HG03066 (cell line): ENCODE results near the gene UBE2N.
A peak's percentile ranks its signal among the peaks of the same experiment; 100 is the strongest.
"Not testable (repeated sequence)": the region's sequence is repeated elsewhere in the genome, so short reads cannot be mapped to it uniquely, and the experiment has no call there.

Experiments used
- ATAC-seq: cut with Tn5 transposase; IDR thresholded peaks from one replicate; pipeline ENCODE4 v1.9.1; 2021; ENCODE audit warnings: low read depth; ENCODE audit not compliant: unreplicated experiment

UBE2N gene

DNA sequence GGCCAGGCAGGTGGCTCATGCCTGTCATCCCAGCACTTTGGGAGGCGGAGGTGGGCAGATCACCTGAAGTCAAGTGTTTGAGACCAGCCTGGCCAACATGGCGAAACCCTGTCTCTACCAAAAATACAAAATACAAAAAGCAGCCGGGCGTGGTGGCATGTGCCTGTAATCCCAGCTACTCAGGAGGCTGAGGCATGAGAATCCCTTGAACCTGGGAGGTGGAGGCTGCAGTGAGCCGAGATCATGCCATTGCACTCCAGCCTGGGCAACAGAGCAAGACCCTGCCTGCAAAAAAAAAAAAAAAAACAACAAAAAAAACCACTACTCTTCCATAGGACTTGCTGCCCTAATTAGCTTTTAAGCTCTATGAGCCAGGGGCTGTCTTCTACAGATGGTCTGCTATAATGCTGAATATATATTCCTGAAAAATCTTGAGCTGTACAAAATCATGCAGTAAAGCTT, 59.7 kb downstream of the UBE2N start:
- not testable (repeated sequence) for ATAC-seq

DNA sequence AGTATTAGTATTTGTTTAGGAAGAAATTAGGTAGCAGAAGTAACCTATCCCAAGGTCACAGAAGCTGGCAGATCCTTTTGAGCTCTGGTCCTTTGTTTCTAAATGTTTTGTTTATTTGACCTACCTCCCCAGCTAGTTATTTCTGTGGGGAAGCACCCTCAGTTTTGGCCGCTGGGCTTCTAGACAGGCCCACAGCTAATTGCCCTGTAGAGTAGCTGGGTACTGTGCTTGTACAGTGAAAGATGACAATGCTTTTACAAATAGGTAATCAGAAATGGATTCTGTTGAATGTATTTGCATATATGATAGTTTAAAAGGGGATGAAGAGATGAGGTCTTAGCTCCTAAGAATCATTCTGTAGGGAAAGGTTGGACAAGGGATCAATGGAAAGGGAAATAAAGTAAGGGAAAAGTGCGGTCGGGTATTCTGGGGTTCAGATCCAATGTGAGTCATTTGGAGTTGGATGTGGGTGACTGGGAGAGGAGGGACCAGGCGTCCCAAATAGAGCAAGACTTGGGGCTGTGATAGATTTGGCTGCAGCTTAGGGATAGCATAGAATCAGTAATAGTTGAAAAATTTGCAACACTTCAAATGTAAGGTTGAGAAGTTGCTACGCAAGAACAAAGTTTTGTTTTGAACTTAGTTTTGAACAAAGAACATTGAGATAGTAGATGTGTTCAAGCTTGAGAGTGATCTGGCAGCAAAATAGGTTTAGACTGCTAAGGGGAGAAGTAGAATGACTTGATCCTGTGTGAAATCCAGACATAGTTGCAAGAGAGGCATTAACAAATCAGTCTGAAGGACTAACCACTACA, 60.4 kb downstream of the UBE2N start:
- ATAC-seq, result no peak

DNA sequence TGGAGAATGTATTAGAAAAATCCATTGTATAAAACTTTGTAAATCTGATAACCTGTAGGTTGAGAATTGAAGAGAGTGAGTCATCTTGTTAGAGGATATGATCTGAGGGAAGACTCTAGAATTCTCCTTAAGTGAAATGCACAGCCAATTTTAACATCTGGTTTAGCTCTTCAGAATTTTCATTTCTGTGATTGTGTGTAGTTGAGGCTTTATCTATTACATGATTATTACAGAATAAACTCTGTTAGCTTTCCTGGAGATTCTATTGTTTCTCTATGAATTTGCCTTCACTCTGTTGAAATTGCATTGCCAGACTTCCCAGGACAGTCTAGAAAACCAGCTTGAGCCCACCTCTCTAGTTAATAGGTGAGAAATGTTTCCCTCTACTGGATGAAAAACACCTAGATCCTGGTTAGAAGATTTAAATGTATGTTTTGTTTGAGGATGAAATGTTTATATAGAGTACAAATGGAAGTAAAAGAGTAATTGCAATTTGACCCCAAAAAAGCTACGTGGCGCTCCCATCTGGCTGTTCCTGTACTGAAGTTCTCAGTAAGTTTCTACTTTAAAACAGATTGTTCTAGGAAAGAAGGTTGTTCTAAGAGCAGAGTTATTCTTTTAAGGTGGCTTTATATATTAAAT, 61.1 kb downstream of the UBE2N start:
- no peak for ATAC-seq

- no peak for ATAC-seq
These were observed 61.8 kb downstream of the UBE2N start for GRCh38 chr12:93379981-93380361.

DNA sequence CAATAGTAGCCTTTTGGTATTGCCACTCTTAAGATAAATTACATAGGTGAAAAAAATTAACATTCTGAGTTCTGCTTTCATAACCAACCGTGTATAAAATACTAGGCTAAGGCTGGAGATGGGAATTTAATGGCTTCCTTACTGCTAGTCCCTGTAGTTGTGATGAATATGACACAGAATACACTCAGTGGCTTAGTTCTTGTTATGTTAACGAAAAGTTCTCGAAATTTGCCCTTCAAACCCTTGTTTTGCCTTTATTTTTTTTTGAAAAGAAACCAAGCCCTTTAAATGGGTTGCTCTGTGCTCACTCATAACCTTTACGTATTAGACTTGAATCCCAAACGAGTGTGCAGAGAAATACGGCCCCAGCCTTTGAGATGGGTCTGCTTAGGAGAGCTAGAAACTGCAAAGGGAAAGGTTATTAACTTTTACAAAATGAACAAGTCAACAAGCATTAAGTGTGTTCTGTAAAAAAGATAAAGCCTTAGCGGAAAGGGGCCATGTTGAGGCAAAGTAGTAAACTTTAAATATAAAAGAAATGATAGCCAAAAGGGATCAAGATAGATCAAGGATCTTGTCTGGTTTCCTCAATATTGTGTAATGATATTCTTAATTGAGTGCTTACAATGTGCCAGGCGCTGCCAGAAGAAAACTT, 62.3 kb downstream of the UBE2N start:
- no peak for ATAC-seq

DNA sequence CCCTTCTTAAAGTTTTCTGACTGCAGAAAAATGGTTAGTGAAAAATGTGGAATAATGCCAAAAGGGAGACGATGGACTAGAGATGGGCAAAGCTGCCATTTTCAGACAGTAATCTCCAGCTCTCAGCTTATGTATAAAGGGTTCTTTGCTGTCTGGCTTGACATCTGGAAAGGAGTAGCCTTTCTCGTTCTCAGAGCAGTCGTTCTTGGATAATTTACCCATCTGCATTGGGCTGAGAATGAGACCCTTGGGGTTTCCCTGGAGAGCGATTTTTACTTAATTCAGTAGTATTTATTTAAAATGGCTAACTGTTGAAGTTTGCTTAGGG, 62.8 kb downstream of the UBE2N start:
- ATAC-seq, result no peak

DNA sequence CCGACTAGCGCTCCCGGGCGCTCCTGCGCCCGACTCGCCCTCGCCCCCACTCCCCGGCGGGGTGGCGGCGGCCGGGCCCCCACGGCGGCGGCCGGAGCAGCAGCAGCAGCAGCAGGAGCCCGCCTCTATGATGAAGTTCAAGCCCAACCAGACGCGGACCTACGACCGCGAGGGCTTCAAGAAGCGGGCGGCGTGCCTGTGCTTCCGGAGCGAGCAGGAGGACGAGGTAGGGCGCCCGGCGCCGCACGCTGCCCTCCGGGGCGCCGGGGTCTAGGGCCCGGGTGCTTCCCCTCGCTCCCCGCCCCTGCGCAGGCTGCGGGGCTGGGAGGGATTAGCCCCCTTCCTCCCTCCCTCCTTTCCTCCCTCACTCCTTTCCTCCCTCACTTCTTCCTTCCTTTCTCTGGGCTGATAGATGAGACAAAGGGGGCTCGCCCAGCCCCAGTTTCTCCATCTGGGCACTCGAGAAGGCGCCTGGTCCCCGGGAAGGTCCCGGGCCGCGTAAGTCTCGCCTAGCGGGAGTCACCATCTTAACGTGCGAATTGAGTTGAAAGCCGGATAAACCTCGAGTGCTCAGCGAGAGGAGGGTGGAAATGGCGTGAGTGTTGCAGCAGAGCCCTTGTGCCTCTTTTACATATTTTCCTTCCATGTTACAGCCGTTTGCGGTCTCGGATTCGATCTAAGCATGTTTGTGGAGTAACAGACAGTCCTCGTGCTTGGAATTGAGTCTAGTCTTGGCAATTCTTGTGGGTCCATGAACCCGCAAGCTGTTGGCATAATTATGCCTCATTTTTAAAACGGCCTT, 63.4 kb downstream of the UBE2N start:
- peak; percentile 30 for ATAC-seq

DNA sequence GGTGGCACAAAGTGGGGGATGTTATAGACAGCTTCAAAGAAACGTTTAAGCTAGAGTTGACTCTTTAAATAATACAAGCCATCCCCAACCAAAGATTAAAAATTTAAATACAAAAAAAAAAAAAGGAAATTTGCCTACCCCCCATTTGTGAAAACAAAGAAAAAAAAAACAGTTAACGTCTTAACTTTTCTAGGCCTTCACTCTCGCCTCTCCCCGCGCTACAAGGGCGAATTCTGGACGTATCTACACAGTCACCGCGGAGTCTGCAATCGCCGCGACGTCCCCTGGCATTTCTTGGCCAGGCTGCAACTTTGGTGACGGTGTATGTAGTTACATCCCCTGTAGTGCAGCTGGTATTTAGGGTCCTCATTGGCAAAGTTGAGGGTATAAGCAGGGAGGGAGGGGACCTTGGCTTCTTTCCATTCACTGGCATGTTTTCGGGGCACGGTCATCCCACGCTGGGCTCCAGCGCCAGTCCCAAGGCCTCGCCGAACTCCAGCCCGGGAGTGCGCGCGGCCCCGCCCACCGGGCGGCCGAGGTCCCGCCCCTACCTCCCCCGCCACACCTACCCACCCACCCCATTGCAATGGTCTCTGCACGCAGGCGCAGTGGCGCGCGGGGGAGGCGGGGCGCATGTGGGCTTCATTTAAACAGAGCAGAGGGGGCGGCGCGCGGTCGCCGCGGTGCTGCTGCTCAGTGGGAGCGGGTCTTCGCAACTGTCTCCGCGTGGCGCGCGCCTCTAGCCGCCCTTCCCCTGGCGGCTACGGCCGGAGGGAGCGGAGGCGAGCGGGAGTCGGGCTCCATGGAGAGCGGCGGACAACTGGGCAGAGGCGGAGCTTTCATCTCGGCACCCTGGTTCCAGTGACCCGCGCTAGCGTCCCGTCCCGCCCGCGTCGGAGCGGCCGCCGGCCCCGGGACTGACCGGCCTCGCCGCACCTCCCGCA, 64.2 kb downstream of the UBE2N start, which contains the start of gene NUDT4:
Gene NUDT4, plus strand, starts transcription at position 674 of the 944 bp plus-strand sequence. CDS start 398 bp downstream, outside the sequence.
- ATAC-seq, result peak; percentile 59

GRCh38 chr12:93376436-93377251, 65.1 kb downstream of the UBE2N start:
- no peak for ATAC-seq

- no peak for ATAC-seq
These were observed 65.8 kb downstream of the UBE2N start for GRCh38 chr12:93375906-93376305.

DNA sequence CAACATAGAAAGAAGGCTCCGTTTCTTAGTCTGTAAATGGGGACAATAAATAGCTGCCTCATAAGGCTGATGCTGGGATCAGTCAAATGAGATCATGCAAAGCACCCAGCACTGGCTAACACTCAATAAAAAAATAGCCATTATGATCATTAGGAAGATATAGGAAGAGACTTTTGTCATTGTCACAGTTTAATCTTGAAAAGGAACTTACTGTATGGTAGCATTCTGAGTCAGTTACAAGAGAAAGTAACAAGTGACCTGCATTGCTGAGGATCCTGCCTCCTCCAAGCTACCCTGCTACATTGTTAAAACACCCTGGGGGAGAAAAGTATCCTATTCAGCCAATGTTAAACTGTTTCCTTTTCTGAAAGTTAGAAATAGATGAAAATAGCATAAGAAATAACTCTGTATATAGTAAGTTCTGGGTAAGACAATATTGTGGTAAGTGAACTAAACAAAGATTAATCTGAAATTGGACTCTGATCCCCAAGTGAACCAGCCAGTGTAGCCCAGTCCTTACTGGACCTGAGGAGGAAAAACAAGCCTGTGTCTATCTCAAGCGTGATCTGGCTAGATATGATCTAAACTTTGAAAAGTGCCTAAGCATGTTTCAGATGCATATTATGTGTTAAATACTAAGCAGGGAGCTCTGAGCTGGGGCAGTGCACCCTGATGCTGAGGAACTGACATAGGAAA, 67.6 kb downstream of the UBE2N start:
- ATAC-seq, result no peak

GRCh38 chr12:93370947-93371346, 70.8 kb downstream of the UBE2N start:
- ATAC-seq, result no peak

DNA sequence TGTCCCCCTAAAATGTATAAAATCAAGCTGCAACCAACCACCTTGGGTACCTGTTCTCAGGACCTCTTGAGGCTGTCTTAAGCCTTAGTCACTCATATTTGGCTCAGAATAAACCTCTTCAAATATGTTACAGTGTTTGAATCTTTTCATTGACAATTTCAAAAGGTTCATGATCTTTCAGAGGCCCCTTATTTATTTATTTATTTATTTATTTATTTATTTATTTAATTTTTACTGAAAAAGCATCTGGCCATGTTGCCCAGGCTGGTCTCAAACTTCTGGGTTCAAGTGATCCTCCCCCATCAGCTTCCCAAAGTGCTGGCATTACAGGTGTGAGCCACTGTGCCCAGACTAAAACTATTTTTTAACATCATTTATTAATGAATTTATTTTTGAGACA, 72.2 kb downstream of the UBE2N start:
- ATAC-seq, result no peak

- no peak for ATAC-seq
These were observed 73.0 kb downstream of the UBE2N start for GRCh38 chr12:93368766-93369165.

- ATAC-seq, result no peak
These were observed 75.3 kb downstream of the UBE2N start for GRCh38 chr12:93366422-93366821.

GRCh38 chr12:93365616-93366405, 75.9 kb downstream of the UBE2N start:
- ATAC-seq, result no peak

GRCh38 chr12:93363841-93364297, 77.9 kb downstream of the UBE2N start:
- peak; percentile 62 for ATAC-seq
